Iris pigment epithelial cell (primary cell): ENCODE measurements around the gene CHERP.

Experiments
- DNase-seq: peaks from one replicate; pipeline ENCODE4 v3.0.0-alpha.2; 2011; ENCODE audit warnings: low read depth

The CHERP gene, protein sequence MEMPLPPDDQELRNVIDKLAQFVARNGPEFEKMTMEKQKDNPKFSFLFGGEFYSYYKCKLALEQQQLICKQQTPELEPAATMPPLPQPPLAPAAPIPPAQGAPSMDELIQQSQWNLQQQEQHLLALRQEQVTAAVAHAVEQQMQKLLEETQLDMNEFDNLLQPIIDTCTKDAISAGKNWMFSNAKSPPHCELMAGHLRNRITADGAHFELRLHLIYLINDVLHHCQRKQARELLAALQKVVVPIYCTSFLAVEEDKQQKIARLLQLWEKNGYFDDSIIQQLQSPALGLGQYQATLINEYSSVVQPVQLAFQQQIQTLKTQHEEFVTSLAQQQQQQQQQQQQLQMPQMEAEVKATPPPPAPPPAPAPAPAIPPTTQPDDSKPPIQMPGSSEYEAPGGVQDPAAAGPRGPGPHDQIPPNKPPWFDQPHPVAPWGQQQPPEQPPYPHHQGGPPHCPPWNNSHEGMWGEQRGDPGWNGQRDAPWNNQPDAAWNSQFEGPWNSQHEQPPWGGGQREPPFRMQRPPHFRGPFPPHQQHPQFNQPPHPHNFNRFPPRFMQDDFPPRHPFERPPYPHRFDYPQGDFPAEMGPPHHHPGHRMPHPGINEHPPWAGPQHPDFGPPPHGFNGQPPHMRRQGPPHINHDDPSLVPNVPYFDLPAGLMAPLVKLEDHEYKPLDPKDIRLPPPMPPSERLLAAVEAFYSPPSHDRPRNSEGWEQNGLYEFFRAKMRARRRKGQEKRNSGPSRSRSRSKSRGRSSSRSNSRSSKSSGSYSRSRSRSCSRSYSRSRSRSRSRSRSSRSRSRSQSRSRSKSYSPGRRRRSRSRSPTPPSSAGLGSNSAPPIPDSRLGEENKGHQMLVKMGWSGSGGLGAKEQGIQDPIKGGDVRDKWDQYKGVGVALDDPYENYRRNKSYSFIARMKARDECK

DNA sequence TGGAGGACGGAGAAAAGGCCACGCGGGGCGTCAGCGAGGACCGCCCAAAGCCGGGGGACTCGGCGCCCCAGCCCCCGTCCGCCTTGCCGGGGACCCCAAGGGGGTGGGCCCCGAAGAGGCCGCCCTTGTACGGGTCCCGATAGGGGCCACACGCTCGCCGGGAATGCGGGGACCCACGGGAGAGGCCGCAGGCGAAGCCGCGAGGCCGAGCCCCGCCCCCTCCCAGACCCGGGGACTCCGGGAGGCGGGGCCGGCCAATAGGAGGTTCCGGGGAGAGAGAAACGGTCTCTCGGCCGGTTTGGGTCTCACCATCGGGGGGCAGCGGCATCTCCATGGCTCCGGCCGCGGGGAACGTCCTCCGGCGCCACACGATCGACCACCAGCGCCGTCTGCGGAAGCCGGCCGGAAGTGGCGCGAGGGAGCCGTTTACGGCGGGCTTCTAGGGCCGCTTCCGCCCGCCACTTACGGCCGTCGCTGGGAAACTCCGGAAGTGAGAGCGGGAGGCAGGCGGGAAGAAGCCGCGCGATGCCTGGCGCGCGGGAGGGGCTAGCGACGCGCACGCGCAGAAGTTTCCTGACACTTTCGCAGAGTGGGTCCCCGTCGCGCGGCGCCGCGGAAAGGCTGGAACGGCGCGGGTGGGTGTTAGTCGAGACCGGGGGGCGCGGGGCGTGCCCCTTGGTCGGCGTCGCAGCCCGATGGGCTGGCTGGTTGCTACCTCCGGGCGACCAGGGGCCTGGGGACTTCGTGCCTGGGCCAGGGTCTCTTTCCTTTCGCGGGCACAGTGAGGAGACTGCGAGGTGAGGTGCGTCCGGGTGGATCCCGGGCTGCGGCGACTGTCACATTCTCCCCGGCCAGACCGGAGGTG lies at the start of gene CHERP:
Gene CHERP (minus strand): TSS at position 393 of the 865 bp plus-strand sequence. CDS start 59 bp downstream, at position 334.
- peak; percentile 93 for DNase-seq

DNA sequence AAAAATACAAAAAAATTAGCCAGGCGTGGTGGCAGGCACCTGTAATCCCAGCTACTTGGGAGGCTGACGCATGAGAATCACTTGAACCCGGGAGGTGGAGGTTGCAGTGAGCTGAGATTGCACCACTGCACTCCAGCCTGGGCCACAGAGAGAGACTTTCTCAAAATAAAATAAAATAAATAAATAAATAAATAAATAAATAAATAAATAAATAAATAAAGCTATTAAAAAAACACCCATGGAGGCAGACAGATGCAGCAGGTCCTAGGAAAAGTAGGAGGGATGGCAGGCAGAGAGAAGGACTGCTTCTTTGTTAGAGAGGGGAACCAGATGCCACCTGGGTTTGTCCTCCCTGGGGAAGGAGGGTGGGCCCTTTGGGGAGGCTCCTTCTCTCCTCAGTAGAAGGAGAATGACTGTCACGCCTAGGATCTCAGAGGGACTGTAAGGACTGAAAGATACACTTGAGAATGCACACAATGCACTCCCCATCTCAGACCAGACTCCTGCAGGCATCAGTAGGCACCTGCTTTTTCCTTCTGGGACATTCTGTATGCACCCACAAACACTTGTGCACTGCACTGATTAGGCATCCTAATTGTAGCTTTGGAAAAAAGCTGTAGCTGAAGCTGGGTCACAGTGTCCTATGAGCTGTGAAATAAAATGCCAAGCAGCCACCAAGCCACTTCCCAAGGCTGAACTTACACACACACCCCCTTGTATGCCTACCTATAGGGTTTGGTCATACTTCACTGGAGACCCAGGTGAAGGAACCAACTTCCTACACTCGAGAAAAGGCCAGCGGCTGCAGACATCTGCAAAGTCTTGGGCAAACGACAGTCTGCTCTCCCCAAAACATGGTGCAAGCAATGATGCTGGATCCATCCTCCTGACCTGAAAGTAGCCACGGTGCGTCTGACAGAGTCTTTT lies 48.9 kb upstream of the CHERP start:
- DNase-seq: no peak

DNA sequence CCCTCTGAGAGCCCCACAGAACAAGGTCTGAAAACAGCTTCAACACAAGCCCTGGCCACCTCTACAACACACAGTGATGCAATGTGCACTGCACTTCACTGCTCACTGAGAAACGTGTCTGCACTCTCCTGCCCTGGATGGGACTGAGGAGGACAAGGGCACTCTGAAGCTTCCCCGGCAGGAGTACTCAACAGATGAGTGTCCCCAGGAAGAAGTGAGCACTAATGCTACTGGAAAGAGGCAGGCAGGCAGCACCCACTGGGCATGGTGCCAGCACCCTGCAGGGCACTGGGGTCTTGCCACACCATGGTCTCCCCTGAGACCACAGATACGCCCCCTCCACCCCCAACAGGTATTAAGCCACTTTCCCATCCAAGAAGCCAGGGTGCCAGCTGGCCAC lies 47.7 kb upstream of the CHERP start:
- no peak for DNase-seq

DNA sequence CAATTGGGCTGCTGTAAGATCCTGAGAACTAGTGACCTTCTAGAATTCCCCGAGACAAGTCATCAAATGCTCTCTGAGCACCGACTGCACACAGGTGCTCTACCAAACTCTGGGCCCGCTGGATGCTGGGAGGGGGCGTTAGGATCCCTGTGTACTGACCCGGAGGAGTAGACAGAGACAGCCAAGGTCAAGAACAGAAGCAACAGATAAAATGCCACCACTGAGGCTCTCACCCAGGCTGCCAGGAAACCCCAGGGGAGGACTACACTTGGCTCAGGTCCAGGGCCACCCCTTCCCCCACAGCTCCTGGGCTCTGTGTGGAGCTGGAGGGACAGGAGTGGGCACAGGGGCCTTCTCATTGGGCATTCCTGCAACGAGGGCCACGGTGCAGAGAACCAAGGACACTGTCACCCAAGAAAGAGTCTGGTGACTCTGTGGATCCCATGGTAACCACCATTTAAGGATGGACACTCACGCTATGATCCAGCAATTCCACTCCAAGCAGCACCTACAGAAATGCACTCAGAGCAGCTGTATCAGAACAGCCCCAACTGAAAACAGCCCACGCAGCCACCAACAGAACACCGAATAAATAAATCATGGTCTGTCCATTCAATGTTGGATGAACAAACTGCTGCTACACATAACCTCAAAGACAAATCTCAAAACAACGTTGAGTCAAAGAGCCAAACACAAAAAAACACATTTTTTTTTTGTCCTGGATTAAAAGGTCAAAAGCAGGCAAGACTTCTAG lies 46.8 kb upstream of the CHERP start:
- DNase-seq: no peak

DNA sequence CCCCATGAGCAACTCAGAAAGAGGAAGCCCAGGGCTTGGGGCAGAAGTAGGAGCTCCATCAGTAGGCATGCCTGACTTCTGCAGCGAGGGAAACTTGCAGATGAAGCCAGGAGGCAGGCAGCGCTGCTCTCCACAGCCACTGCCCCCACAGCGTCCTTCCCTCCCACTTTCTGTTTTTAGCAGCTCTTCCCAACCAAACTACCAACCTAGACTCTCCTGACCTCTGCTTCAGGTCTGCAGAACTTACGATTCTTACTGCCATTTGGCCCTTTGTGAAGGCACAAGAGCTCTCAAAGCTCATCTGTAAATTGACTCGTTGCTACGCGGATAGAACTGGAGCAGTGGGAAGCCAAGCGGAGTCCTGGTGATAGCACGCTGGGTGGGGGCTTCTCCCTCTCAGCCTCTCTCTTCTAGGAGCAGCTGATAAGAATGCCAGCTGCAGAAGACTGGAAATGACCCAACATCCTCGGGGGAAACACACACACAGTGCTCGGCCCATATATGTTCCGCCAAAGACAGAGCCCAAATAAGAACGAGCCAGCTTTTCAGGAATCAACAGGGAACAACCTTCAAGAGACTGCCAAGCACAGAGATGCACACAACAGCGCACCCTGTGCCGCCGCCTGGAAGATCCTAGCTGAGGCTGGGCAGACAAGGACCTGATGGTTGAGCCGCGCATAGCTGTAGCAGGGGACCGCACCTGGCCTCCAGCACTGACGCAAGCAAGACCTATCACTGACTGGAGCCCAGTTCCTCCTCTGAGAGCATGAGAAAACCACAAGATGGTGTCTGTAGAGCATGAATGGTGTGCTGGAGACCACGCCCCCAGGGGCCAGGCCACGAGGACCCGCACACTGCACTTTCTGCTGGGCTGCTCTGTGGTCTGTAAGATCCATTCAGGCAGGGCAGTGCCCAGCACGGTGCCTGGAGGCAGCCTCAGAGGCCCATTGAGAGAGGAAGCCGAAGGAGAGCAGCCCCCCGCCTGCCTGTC lies 45.9 kb upstream of the CHERP start:
- no peak for DNase-seq

DNA sequence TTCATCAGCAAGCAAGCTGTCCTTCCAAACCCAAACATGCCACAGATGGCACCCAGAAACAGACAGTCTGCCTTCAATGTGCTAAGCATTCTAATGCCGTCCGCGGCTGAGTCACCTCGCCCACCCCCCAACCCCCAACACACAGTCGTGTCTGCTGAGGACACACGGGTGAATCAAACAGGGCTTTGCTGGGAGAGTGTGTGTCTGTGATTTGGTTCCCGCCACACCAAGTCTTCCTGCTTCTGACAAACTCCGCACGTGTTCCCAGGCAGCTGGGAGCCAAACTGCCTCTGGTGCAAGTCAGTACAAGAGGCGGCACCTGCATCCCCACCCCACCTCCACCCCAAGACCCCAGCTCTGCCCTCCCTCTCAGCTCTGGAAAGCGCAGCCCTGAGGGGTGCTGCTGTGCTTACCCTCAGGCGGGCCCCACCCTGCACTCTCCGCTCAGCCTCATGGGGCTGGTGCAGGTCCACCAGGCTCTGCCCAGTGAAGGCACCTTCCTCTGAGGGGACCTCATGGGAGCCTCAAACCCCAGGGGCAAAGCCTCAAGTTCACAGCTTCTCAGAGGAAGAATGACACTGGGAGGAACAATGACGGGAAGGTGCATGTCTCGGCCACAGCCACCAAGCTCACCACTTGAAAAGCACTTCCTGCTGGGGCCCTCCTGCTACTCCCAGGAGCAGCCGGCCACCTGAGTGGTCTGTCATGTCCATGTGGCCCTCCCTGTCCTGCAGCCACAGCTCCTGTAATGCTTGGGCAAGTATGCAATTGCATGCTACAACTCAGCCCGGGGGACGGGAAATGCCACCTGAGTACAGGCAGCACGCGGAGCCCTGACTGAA lies 45.0 kb upstream of the CHERP start:
- peak; percentile 69 for DNase-seq

DNA sequence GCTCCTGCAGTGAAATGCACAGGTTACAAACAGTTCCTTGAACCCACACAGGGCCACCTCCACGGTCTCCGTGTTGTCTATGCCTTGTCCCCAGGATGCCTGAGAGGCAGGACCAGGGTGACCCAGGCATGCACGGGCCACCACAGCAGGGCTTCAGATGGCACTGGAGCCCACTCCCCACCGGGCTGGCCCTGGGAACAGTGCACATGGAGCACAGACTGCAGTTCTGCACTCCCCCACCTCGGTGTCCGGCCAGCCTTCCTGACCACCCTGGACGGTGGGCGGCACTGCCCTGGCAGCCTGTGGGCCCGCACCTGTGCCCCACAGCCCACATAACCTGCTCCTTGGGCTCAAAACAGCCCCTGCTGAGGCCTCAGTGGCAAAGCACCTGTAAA lies 44.2 kb upstream of the CHERP start:
- no peak for DNase-seq

DNA sequence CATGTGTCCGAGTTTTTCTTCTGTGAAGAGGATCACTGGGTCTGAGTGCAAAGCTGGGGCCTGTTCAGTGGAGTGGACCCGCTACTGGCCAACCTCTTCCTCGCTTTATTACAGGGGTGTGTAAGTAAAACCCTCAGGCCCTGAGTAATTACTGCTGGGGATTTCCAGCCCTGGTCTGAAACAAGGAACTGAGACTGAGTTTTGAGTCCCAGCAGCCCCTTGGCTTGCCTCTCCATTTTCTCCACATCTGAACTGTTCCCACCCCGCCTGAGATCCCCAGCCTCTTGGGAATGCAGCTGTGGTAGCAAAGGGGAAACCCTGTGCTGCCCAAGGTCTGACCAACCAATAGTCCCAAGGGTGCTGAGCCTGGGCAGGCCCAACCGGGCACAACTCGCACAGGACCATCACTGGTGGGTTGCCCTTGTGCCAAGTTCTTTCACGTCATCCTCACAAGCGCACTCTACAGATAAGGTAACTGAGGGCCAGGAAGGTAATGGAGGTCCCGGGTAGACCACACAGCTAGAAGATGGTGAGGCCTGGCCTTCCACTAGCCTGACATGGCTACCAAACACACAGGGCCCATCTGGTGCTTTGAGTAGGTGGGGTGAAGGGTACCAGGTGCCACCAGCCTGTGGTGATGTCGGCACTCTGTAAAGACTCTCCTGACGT lies 43.7 kb upstream of the CHERP start:
- no peak for DNase-seq

DNA sequence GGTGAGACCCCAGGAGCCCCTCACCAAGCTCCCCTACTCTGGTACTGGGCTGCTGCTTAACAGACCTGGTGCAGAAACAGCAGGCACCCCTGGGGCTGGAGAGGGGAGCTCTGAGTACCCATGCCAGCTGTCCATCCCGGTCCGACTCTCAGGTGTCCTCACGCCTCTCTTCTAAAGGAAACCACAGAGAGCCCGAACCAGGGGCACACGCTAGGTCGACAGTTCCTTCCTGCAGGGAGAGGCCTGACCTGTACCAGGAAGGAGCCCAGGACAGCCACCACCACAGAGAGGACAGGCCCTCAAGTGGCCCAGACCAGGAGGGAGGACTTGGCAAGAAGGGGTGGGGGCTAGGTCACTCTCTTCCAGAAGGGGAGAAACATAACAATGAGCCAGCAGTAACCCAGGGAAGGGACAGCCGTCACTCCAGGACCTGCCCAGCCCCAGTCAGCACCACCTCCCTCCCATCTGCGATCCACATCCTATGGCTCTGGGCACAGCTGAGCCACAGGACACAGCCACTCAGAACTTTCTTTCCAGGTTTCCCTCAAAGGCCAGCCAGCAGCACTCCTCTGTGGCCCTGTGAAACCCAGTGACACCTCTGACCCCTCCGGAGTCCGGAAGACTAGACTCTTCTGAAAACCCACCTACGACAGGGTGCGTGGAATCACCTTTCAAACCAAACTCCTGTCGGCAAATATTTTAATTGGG lies 43.0 kb upstream of the CHERP start:
- no peak for DNase-seq

DNA sequence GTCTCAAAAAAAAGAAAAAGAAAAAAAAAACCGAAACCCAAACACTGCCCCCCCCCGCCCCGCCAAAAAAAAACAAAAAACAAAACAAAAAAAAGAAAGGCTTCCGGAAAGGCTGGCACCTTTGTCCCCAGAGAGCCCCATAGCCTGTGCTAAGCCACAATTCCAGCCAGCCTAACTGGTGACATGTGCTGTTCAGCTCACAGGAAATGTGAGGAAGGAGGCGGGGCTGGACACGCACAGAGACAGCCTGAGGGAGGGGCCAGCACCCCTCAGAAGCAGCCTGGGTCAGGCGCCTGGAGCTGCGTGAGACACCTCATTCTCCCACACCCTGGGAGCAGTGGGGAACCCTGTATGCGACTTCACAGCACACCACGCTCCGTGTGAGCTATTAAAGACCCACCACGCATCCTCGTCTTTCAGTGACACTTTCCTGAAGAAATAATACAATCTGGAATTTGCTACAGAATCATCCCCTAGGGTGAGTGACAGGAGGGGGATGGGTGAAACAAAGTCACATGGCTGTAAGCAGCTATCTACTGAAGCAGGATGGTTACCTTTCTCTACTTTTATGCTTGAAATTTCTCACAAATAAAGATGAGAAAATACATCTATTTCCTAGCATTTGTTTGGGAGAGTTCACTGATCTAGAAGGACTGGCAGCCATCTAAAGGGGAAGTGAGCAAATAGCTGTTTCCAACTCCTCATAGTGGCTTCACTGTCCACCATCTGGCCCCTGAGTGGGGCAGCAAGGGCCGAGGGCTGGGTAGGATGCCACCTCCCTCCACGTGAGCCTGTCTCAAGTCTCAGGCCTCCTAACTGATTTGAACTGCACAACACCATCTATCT lies 42.2 kb upstream of the CHERP start:
- DNase-seq: peak; percentile 83

DNA sequence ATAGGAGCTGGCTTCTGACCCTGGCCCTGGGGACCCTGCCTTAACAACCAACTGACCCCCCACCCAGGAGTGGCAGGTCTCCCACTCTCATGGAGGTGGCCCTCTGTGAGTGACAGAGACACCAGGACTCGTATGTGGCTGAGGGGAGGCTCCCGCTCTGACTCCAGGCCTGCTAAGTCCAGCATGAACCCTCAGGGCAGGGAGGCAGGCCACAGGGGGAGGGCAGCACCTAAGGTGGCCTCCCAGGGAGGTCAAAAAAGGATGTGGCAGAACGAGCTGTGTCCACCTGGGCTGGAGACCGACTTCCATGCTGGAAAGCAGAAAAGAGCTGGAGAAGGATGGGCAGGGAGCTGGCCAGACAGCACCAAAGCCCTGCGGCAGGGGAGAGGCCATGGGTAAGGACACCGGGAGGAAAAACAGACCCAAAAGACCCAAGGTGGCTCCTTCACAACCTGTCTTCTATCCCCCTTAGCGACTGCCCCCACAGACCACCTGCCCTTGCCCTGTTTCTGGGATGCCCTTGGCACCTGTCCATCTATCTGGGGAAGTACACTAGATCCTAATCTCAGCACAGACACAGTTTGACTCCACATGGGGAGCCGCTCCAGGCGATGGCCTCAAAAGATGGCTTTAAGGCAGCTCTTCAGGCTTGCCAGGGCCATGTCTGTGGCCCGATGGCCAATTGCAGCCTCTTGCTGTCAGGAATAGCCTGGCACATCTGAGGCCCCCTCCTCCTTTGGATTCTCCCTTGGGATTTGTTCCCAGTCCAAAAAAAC lies 40.4 kb upstream of the CHERP start:
- DNase-seq: no peak

DNA sequence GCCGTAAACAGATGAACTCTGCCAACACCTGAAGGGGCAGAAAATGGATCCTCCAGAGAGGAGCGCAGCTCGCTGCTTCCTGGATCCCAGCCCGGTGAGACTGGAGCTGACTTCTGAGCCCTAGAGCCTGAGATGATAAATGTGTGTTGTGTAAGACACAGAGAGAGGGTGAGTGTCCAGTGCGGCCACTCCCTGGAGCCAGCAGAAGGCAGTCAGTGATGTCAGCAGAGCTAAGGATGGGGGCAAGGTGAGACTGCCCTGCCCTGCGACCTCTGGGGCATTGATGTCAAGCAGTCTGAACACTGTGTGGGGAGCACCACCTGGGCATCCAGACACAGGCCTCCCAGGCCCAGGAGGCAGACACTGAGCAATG lies 39.7 kb upstream of the CHERP start:
- peak; percentile 31 for DNase-seq

DNA sequence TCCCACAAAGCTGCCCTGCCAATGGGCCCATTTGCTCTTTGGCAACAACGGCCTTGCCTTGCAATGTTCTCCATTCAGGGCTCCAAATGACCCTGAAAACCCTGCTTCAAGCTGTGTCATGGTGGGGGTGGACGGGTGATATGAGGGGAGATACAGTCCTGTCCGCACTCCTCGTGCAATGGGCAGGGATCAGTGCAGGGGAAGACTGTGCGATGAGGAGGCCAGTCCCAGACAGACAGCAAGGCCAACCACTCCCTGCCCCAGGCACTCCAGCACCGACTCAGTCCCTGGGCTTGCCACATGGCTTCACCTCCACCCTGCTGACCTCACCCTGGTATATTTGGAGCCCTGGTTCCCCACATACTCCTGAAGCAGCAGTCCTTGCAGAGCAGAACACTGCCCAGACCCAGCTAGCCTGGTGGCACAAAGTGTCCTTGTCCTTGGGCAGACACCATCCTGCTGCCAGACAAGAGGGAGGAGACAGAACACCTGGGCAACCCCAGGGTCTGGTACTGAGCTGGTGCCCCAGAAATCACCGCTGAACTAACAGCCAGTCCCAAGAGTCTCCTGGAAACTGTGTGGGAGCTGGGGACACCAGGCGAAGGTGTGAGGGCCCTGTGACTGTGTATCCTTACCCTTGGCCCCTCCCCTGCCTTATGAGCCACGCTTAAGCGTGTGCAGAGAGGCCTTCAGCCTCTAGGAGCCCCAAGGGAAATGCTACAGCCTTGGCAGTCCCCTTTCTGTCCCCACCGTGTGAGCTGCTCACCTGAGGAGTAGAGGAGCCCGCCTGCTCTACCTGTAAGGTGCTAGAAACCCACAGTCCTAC lies 39.1 kb upstream of the CHERP start:
- DNase-seq: no peak

DNA sequence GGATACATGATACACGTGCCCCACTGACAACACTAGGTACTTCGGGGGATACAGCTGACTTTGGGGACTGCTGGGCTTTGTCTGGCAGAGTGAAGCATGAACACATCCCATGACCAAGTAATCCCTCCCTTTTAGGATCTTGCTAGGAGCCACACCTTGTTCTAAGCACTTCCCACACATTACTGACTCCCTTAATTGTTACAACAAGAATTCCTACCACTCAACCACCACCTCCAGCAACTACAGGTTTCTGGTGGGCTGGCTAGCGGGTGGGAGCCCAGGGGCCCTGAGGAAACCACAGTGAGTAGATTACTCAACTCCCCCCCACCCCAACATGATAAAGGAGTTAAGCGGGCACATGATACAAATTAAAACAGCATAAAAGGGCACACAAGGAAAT lies 37.1 kb upstream of the CHERP start:
- no peak for DNase-seq
